Prostate gland (tissue), 2 donors: ENCODE measurements around the gene ULK4.

Experiments used
- POLR2A ChIP-seq: fragments of 450-650 bp; IDR thresholded peaks from one replicate; pipeline ENCODE4 v1.6.1; 2016; ENCODE audit warnings: antibody characterized with exemption, mild to moderate bottlenecking
- POLR2AphosphoS5 ChIP-seq: sonication (generic); formaldehyde crosslinking; IDR thresholded peaks from one replicate; pipeline ENCODE4 v1.6.1; 2017; ENCODE audit warnings: antibody characterized with exemption
- TF ChIP-seq, protein P1 (sequence below), 4 experiments: fragments of 200-600 bp in 2 of 4; fragments of 450-650 bp in 2 of 4; sonication (generic) in 2 of 4; IDR thresholded peaks; 1 replicate in 3 of 4; 2 replicates in 1 of 4; pipeline ENCODE4 v1.5.1; 2016 to 2019; ENCODE audit warnings: antibody characterized with exemption in 4 of 4, mild to moderate bottlenecking in 2 of 4, moderate library complexity in 2 of 4

DNA sequence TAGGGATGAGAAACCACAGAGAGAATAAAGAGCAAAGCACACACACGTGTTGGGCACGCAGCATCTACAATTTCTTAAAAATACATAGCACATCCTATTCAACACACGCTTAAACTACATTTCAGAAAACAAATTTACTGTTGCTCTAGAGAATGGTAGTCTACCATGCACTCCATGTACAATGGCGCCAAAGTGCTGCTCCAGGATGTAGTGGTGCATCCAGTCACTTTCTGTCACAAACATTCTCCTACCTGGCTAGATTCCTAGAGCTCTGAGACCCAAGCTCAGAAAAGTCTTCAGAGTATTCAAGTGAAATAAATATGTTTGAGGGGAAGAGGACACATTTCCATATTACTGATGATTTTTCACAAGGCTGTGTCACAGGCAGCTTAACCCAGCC, 388.3 kb downstream of the ULK4 start:
- TF ChIP-seq POLR2A (no peak), POLR2AphosphoS5 (no peak)
- TF ChIP-seq, protein P1, sequence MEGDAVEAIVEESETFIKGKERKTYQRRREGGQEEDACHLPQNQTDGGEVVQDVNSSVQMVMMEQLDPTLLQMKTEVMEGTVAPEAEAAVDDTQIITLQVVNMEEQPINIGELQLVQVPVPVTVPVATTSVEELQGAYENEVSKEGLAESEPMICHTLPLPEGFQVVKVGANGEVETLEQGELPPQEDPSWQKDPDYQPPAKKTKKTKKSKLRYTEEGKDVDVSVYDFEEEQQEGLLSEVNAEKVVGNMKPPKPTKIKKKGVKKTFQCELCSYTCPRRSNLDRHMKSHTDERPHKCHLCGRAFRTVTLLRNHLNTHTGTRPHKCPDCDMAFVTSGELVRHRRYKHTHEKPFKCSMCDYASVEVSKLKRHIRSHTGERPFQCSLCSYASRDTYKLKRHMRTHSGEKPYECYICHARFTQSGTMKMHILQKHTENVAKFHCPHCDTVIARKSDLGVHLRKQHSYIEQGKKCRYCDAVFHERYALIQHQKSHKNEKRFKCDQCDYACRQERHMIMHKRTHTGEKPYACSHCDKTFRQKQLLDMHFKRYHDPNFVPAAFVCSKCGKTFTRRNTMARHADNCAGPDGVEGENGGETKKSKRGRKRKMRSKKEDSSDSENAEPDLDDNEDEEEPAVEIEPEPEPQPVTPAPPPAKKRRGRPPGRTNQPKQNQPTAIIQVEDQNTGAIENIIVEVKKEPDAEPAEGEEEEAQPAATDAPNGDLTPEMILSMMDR (IDR thresholded peaks at IDR 0.05), result no peak
